ENCODE results near the gene H2AZ2. TPM values are rescaled to one million over a fixed set of nuclear protein-coding genes. Genes with fewer than 3 reads are reported as not detected.

H2AZ2 gene
- total and polyA plus RNA-seq, 2 of the 4 experiments (the other 2 are of a cell fraction): 156 to 162 TPM

DNA sequence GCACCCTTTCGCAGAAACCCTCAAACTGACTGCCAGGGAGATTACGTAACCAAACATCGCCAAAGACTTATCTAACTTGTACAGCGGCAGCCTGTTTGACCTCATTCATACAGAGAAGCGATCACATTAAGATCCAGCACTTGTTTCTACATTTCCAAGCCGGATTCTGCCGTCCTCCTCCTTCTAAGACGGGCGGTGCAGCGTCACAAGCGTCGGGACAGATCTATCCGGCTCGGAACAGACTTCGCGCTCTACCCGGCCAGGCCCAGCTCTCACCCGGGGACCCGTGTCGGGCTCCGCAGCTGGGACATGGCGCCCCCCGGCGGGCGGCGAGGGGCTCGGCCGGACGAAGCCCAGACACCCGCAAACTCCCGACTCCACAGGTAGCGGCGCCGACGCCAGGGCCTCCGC lies 373 bp downstream of the H2AZ2 start (continued):
- TF ChIP-seq, protein P1, sequence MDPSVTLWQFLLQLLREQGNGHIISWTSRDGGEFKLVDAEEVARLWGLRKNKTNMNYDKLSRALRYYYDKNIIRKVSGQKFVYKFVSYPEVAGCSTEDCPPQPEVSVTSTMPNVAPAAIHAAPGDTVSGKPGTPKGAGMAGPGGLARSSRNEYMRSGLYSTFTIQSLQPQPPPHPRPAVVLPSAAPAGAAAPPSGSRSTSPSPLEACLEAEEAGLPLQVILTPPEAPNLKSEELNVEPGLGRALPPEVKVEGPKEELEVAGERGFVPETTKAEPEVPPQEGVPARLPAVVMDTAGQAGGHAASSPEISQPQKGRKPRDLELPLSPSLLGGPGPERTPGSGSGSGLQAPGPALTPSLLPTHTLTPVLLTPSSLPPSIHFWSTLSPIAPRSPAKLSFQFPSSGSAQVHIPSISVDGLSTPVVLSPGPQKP (IDR thresholded peaks at IDR 0.05; ENCODE audit: borderline replicate concordance, low read depth, low read length): no peak
- TF ChIP-seq RCOR1 (IDR thresholded peaks at IDR 0.05; ENCODE audit: insufficient replicate concordance, low read length): no peak
- no peak for TF ChIP-seq FOS (IDR thresholded peaks at IDR 0.05; ENCODE audit: low read depth, low read length)
